Inflammatory macrophage (primary cell): ENCODE results near the gene CXCL6.

Experiments used
- DNase-seq, 2 donors: peaks; one replicate each; pipeline ENCODE4 v3.0.0-alpha.2; 2020 to 2022

The CXCL6 gene

DNA sequence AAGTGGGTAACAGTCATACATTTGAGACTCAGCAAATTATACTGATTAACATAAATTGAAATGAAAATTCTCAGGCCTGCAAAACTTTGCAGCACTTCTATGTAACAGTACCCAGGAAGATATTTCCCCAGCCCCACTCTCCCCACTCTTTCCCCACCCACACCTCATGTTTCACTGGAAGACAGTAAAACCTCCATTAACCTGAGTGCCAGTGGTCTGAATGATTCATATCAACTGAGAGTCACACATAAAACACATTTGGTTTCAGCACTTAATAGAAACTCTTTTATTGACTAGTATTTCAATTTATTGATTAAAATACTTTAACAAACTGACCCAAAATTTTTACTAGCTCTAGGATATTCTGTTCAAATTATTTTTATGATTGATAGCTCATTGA is 6.9 kb downstream of the CXCL6 start:
- no peak for DNase-seq

GRCh38 chr4:73844345-73844744 is 7.9 kb downstream of the CXCL6 start:
- peak; percentile 36 to 77 for DNase-seq

DNA sequence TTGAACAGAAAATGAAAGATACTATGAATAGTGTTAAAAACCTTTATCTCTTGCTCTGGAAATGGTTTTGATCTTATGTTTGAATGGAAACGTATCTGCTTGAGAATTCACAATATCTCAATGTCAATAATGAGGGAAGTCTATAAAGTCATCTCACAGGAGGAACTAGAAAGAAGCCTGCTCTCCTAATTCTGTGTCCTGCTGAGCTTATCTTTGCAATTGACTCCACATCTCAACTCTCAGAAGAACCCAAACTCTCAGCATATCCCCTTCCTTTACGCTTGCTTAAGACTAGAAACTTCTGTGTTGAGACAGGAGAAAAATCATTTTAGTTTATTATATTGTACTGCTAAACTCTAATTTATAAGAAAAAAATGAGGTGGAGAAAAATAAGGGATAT is 8.3 kb downstream of the CXCL6 start:
- peak in 1 of 2 donors; percentile 26 for DNase-seq

DNA sequence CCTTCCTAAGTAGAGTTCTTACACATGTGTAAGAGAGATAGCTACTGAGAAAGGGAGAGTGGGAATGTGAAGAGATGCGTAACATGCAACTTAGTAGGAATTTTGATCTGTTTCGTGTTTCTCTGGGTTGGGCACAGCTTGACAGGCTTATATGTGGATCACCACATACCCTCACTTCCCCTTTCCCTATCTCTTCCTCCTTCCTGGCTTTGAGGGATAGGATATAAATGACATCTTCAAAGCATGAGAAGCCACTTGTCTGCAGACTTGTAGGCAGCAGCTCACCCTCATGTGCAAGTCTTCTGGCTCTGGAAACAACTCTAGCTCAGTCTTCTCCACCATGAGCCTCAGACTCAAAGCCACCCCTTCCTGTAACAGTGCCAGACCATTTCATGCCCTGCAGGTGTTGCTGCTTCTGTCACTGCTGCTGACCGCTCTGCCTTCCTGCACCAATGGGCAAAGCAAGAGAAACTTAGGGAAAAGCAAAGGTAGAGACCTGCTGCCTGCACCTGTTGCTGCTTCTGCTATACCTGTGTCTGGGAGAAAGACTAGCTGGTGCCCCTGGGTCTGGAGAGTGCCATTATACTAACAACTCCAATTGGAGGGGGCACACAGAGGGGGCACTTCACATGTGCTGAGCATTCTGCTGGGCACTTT is 11.2 kb downstream of the CXCL6 start:
- peak; percentile 61 to 64 for DNase-seq

DNA sequence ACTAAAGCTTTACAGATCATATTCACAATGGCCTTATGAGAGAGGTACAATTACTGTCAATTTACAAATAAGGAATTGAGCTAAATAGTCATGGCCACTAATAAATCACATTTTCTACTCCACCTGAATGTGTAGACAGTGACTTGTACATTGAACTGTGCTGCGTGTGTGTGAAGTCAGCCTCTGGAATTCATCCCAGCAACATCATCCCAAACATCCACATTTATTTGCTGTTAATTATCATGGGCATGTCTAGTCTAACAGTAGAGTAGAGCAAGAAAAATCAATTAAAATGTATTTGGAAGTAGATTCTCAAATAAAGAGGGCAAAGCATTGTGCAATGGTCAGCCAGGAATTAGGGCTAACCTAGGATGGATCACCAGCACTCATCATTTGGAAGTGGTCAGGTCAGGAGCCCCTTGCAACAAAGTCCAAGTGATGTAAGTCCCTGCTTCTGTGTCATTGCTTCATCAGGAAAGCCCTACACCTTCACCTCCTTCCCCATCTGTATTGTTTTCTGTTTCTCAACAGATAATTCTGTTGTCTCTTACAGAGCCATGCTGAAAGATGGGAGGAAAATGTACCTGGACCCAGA is 11.8 kb downstream of the CXCL6 start:
- DNase-seq, result no peak

GRCh38 chr4:73850261-73850970 is 13.9 kb downstream of the CXCL6 start:
- DNase-seq, result no peak

- no peak for DNase-seq
These were observed 14.8 kb downstream of the CXCL6 start for GRCh38 chr4:73851293-73851692.

DNA sequence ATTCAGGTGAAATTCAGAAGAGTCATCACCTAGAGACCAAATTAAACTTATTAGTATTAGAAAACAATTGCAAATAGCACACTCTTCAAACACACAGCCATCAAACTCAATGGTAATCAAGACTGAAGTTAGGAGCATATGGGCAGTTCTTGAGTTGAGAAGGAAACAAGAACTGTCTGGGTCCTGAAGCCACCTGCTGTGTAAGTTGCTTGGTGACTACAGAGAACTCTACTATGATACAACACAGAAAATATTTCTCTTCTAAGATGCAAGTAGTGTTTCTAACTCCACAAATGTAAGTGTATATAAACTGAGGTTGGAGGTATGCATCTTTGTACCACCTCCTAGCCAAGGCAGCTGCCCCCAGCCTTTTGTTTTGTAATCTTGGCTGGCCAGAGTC is 16.3 kb downstream of the CXCL6 start:
- no peak for DNase-seq

DNA sequence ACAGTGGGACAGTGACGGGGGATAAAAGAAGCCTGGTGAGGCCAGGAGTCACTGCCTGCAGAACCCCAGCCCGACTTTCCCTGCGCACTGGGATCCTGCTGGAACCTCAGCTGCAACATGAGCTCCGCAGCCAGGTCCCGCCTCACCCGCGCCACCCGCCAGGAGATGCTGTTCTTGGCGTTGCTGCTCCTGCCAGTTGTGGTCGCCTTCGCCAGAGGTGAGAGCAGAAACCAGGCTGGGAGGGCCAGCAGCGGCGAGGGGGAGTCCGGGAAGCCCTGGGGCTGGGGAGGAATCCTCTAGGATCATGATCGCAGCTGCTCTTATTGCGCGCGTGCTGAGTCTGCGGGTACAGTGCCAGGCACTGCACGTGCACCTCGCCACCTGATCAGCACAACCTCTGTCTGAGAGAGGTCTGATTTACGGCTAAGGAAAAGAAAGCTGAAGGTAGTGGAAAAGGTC is 16.8 kb downstream of the CXCL6 start, which contains the start of gene PF4V1:
TSS of gene PF4V1 (plus strand) at position 51 of the 459 bp plus-strand sequence. CDS start at position 118, 67 bp downstream.
- DNase-seq, result no peak

- no peak for DNase-seq
These were observed 17.4 kb downstream of the CXCL6 start for GRCh38 chr4:73853718-73854473.

DNA sequence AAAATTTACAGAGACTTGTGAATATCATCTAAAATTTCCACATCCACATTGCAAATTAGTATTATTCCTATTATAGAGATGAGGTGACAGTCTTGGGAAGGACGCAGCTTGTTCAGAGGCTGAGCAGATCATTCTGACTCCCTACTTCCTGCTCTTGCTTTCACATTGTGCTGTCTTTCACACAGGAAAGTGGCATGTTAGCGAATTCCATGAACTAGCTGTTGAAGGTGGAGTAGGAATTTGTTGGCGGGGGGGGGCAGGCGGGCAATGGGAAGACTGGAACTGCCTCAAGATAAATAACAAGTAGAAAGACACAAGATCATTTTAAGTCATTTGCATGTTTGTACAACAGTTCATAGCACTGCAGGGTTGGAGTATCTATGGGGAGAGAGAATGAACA is 18.9 kb downstream of the CXCL6 start:
- no peak for DNase-seq

DNA sequence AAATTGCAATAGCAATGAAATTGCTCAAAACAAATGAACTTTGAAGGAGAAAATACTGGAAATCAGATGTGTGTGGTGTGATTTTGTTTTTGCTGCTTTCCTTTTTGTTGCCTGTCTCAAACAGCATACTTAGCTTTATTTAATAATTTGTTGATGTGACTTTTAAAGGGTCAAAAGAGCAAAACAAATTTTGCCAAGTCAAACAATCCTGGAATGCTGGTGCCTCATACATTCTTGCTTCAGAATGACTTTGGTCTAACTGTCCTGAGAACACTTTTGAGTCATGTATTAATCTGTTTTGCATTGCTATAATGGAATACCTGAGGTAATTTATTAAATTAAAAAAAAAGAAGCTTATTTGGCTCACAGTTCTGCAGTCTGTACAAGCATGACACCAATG is 20.0 kb downstream of the CXCL6 start:
- DNase-seq, result no peak

- no peak for DNase-seq
These were observed 23.2 kb downstream of the CXCL6 start for GRCh38 chr4:73859614-73860088.

DNA sequence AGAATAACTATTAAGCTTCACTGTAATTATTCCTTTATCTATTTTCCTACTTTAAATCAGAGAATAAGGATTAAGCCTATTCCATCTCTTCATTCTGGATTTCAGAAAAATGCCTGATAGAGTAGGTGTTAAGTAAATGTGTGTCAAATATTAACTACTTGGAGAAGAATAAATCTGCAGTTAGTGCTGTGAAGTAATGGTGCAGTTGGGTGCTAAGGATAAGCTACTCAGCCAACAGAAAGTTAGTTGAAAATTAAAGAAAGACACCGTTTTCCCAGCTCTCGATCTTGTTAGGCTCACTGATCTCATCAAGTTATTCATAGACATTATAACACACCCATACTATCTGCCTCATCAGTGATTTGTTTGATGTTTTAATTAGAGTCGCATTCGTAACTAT is 23.7 kb downstream of the CXCL6 start:
- DNase-seq, result no peak

DNA sequence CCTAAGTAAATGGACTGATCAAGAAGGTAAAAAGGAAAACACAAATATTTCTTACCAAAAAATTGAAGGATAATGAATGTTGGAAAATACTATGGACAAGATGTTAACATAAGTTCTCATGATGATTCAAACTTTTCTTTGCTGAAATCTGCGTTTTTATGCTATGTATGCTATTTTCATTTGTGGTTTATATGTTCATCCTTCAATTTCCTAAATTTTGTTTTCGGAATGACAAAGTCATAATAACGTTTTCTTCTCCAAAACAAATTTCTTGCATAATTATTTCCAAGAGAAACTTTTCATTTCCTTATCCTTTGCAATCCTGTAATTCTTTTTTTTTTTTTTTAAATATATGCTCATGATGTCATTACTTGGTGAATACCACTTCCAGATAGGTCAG is 24.4 kb downstream of the CXCL6 start:
- DNase-seq, result peak in 1 of 2 donors; percentile 39

DNA sequence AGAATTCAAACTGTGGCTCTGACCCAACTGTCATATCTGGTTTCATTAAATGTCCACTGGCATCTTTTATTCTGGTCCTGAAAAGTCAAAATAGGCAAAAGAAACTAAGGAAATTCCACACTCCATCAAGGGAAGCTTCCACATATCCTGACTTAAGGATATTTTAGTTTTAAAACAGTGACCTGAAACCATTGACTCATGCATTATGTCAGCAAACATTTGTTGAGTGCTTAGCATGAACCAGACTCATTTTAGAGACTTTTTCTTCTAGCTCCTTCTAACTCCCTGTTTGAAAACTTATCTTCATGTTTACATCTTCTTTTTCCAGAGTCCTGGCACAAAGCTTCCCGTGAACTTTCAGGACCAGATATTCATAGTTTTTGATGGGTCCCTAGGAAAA is 25.8 kb downstream of the CXCL6 start:
- no peak for DNase-seq

GRCh38 chr4:73864365-73864764 is 27.9 kb downstream of the CXCL6 start:
- DNase-seq, result no peak

- DNase-seq, result no peak
These were observed 28.5 kb downstream of the CXCL6 start for GRCh38 chr4:73864961-73865360.

- DNase-seq, result no peak
These were observed 29.1 kb downstream of the CXCL6 start for GRCh38 chr4:73865431-73866096.

DNA sequence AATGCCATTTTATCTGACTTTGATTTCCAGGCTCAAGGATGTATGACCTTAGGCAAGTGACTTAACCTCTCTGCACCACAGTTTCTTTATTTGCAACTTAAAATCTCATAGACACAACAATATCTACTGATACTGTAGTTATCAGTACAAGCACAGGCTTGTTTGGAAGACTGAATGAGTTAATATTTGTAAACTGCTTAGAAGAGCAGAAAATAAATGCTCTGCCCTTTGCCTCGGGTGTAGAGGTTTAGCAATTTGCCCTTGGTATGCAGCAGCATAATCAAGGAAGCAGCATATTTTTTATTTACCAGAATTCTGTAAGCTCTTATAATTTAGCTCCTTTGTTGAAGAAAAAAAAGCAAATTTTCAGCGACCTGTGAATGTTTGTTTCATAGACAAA is 29.8 kb downstream of the CXCL6 start:
- no peak for DNase-seq

- DNase-seq, result no peak
These were observed 31.3 kb downstream of the CXCL6 start for GRCh38 chr4:73867783-73868182.
